A549 treated with AZD9567 at 1 μM for 4 hours (cell line): ENCODE data around the gene PFKL. TPM values are rescaled to one million over a fixed set of nuclear protein-coding genes. Genes with fewer than 3 reads are reported as not detected.

Source experiments
- total RNA-seq: library from RNA; stranded (reverse); fragments of 200-300 nt; extraction: Qiagen RNA extraction; gene quantifications from 5 replicates; pipeline ENCODE4 v1.2.3, GENCODE V29; 2022; ENCODE audit not compliant: insufficient read depth

PFKL gene
- 35.2 to 59.2 TPM (median 53.6 TPM) in 5 replicates for total RNA-seq

GRCh38 chr21:44299458-44300261 lies at the start of gene PFKL:
Gene PFKL, plus strand, starts transcription at chr21:44300053. Its CDS starts 53 bp downstream, at chr21:44300106.

GRCh38 chr21:44261675-44262295 lies 38.1 kb upstream of the PFKL start, which contains the start of gene DNMT3L:
Gene DNMT3L, minus strand, starts transcription at chr21:44261897. Its CDS starts 638 bp downstream, at chr21:44261259.

DNA sequence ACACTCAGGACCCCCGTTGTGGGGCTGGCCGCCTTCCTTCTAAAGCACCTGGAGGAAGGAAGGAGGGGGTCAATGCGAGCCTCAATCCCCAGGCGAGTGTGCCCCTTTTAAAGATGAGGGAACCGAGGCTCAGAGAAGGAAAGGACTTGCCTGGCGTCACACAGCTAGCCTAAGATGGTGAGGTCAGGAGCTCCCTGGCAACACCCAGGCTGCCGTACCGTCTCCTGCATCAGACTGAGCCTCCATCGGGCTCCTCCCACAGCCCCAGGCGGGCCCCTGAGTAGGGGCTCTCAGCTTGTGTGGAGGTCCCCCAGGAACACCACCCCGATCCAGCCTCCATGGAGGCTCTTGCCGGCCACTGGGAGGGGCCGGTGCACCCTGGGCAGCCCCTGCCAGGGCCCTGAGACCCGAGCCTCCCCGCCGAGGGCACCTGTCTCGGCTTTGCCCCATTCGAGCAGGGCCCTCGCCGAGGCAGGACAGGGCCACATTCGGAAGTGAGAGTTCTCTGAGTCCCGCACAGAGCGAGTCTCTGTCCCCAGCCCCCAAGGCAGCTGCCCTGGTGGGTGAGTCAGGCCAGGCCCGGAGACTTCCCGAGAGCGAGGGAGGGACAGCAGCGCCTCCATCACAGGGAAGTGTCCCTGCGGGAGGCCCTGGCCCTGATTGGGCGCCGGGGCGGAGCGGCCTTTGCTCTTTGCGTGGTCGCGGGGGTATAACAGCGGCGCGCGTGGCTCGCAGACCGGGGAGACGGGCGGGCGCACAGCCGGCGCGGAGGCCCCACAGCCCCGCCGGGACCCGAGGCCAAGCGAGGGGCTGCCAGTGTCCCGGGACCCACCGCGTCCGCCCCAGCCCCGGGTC lies 14.5 kb upstream of the PFKL start, which contains the start of gene AIRE:
Gene AIRE, plus strand, starts transcription at position 739 of the 855 bp plus-strand sequence. CDS start 131 bp downstream, outside the sequence.

GRCh38 chr21:44338971-44339910 lies 39.4 kb downstream of the PFKL start, which contains the start of gene CFAP410:
Gene CFAP410, minus strand, starts transcription at chr21:44339390. Its CDS starts 196 bp downstream, at chr21:44339194.

GRCh38 chr21:44353191-44353970 lies 53.5 kb downstream of the PFKL start, which contains the start of gene TRPM2:
Gene TRPM2, plus strand, starts transcription at chr21:44353621. Its CDS starts 80 bp downstream, at chr21:44353701.

Other genes with a start within 250 kb of the PFKL start
- gene PWP2, start 192.7 kb upstream of the PFKL start, total RNA-seq: 1.2 to 4.1 TPM (median 1.8 TPM) in 5 replicates
- 2.6 to 3.3 TPM (median 3.3 TPM) in 4 of 5 replicates, not detected in the other for gene GATD3, start 166.4 kb upstream of the PFKL start, total RNA-seq
- 2.4 to 5.0 TPM (median 4.7 TPM) in 5 replicates for gene ICOSLG, start 59.1 kb upstream of the PFKL start, total RNA-seq
- not detected in 5 replicates for gene DNMT3L, start 38.2 kb upstream of the PFKL start, total RNA-seq
- not detected in 5 replicates for gene AIRE, start 14.2 kb upstream of the PFKL start, total RNA-seq
- 4.7 to 11.8 TPM (median 9.1 TPM) in 5 replicates for gene CFAP410, start 39.3 kb downstream of the PFKL start, total RNA-seq
- gene TRPM2, start 53.6 kb downstream of the PFKL start, total RNA-seq: 7.2 to 9.5 TPM (median 7.9 TPM) in 5 replicates
- gene LRRC3, start 155.5 kb downstream of the PFKL start, total RNA-seq: 1.6 to 2.8 TPM (median 2.4 TPM) in 5 replicates
- gene KRTAP10-1, start 240.1 kb downstream of the PFKL start, total RNA-seq: not detected in 5 replicates